Parathyroid adenoma (tissue), 2 donors: ENCODE results near the gene GHSR.

Source experiments
- H2AFZ ChIP-seq: fragments of 300-600 bp; sonication (generic); one replicate; pipeline ENCODE4 v1.7.0; 2017; ENCODE audit warnings: antibody characterized with exemption, mild to moderate bottlenecking
- H3K27ac ChIP-seq: fragments of 300-600 bp; sonication (generic); one replicate; pipeline ENCODE4 v1.7.0; 2017
- H3K27me3 ChIP-seq: fragments of 300-600 bp; sonication (generic); one replicate; pipeline ENCODE4 v1.7.0; 2017; ENCODE audit warnings: low read length; ENCODE audit not compliant: control insufficient read depth, insufficient read depth
- H3K36me3 ChIP-seq: fragments of 300-600 bp; sonication (generic); one replicate; pipeline ENCODE4 v1.7.0; 2017; ENCODE audit warnings: low read length; ENCODE audit not compliant: control insufficient read depth, insufficient read depth
- H3K4me1 ChIP-seq: fragments of 300-600 bp; sonication (generic); one replicate; pipeline ENCODE4 v1.7.0; 2017; ENCODE audit warnings: control low read depth
- H3K4me2 ChIP-seq: fragments of 300-600 bp; sonication (generic); one replicate; pipeline ENCODE4 v1.7.0; 2017; ENCODE audit warnings: low read length
- H3K4me3 ChIP-seq: fragments of 300-600 bp; sonication (generic); one replicate; pipeline ENCODE4 v1.7.0; 2017; ENCODE audit warnings: low read depth, low read length
- H3K79me2 ChIP-seq: fragments of 300-600 bp; sonication (generic); one replicate; pipeline ENCODE4 v1.7.0; 2017; ENCODE audit warnings: control low read depth
- H3K9ac ChIP-seq: fragments of 300-600 bp; sonication (generic); one replicate; pipeline ENCODE4 v1.7.0; 2017; ENCODE audit warnings: mild to moderate bottlenecking
- H3K9me3 ChIP-seq: fragments of 300-600 bp; sonication (generic); one replicate; pipeline ENCODE4 v1.7.0; 2017; ENCODE audit warnings: low read length; ENCODE audit not compliant: control insufficient read depth
- TF ChIP-seq, protein P1 (sequence below): fragments of 300-600 bp; sonication (generic); IDR thresholded peaks from one replicate; pipeline ENCODE4 v1.7.0; 2017; ENCODE audit warnings: antibody characterized with exemption, mild to moderate bottlenecking
- donor health status: primary hyperparathyroidism.

Gene GHSR

DNA sequence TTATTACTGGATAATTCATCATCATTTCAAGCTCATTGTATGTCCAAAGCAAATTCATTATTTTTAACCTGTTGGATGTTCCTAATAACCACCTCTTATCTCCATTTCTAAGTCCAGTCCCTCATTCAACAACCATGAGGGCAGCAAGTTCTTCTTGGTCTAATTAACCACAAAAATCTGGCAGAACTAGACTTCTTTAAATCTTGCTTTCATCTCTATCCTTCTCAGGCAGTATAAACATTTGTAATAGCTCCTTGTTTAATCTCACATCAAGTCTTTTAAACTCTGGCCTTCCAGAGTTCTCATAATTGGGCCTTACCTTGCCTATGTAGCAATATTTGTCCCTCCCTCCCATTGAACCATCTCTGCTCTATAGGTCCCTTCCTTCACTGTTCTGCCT, 17.0 kb upstream of the GHSR start:
- H2AFZ ChIP-seq = peak overlapping the region; percentile 48
- no peak overlapping the region for H3K4me3 ChIP-seq
- H3K79me2 ChIP-seq = no peaks in the 10 kb centered on the region
- H3K27ac ChIP-seq = no peak overlapping the region
- no peaks in the 10 kb centered on the region for H3K9me3 ChIP-seq
- H3K9ac ChIP-seq = no peak overlapping the region
- TF ChIP-seq, protein P1, sequence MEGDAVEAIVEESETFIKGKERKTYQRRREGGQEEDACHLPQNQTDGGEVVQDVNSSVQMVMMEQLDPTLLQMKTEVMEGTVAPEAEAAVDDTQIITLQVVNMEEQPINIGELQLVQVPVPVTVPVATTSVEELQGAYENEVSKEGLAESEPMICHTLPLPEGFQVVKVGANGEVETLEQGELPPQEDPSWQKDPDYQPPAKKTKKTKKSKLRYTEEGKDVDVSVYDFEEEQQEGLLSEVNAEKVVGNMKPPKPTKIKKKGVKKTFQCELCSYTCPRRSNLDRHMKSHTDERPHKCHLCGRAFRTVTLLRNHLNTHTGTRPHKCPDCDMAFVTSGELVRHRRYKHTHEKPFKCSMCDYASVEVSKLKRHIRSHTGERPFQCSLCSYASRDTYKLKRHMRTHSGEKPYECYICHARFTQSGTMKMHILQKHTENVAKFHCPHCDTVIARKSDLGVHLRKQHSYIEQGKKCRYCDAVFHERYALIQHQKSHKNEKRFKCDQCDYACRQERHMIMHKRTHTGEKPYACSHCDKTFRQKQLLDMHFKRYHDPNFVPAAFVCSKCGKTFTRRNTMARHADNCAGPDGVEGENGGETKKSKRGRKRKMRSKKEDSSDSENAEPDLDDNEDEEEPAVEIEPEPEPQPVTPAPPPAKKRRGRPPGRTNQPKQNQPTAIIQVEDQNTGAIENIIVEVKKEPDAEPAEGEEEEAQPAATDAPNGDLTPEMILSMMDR = no peak
- no peak overlapping the region for H3K4me2 ChIP-seq
- H3K36me3 ChIP-seq = no peaks in the 10 kb centered on the region
- H3K4me1 ChIP-seq = peaks cover 9% of the 10 kb centered on the region
- H3K27me3 ChIP-seq = no peaks in the 10 kb centered on the region

DNA sequence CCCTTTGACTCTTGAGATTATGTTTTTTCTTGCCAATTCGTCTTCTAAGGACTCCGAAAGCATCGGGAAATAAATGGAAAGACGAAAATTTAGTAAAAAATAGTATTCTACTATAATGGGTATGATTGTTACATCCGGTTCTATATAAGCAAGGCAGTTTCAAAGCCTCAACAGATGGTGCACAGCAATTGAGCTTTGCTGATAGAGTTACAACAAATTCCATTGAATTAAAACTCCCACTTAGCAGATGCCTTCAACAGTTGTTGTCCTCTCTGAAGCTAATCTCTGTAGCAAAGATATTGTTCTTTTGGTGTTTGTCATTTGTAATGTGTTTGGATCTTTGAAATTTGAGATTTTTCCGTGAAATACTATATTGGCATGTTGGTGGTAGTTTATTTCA, 16.1 kb upstream of the GHSR start:
- H2AFZ ChIP-seq = no peak overlapping the region
- no peak overlapping the region for H3K27ac ChIP-seq
- H3K4me2 ChIP-seq = no peak overlapping the region
- H3K4me3 ChIP-seq = no peak overlapping the region
- H3K4me1 ChIP-seq = peaks cover 9% of the 10 kb centered on the region
- no peaks in the 10 kb centered on the region for H3K9me3 ChIP-seq
- no peak overlapping the region for H3K9ac ChIP-seq
- TF ChIP-seq, protein P1 = no peak
- H3K36me3 ChIP-seq = no peaks in the 10 kb centered on the region
- H3K79me2 ChIP-seq = no peaks in the 10 kb centered on the region
- H3K27me3 ChIP-seq = no peaks in the 10 kb centered on the region

DNA sequence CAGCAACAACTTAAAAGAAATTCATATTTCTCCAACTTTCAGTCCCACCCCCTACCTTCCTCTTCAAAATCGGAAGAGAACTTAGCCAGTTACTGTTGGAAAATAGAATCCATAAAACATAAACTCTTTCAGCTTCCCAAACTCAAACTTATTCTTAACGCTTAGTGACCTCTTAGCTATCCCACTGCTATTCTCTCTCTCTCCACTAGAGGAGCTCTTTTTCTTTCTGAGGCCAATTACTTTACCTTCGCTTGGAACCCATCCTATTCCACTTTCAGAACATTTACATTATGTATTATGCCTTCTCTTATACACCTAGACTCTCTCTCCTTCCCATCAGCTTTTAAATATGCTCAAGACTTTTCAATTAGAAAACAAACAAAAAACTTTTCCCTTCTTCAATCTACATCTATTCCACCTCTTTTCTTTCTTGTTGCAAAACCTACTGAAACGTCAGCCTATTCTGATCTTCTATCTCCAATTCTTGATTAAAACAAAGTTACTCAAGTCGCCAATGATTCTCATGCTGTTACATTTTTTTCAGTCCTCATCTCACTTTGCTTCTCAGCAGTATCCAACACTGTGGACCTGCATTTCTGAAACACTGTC, 13.4 kb upstream of the GHSR start:
- no peak overlapping the region for H3K4me2 ChIP-seq
- peaks cover 6% of the 10 kb centered on the region for H3K4me1 ChIP-seq
- H3K9ac ChIP-seq = no peak overlapping the region
- no peaks in the 10 kb centered on the region for H3K79me2 ChIP-seq
- H3K36me3 ChIP-seq = no peaks in the 10 kb centered on the region
- peak overlapping the region; percentile 1 for H2AFZ ChIP-seq
- no peak overlapping the region for H3K4me3 ChIP-seq
- H3K27me3 ChIP-seq = no peaks in the 10 kb centered on the region
- no peaks in the 10 kb centered on the region for H3K9me3 ChIP-seq
- TF ChIP-seq, protein P1 = peak; percentile 93
- no peak overlapping the region for H3K27ac ChIP-seq

DNA sequence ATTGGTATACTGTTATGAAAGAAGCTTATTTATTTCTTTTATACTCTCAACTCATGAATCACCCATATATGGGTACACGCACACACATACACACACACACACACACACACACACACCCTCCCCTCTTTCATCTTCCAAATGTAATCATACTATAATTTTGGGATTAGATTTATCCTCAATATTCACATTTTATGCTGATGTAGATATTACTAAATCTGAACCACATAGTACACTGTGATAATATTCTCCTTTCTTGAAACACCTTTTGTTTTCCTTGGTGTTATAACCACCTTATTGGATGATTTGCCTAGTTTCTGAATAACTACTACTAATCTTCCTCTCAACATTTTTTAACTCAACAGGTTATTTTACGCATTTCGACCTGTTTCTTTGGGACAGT, 8.1 kb upstream of the GHSR start:
- Histone ChIP-seq H3K4me1 (peaks cover 3% of the 10 kb centered on the region), H3K36me3 (no peaks in the 10 kb centered on the region)
- TF ChIP-seq, protein P1 = no peak

DNA sequence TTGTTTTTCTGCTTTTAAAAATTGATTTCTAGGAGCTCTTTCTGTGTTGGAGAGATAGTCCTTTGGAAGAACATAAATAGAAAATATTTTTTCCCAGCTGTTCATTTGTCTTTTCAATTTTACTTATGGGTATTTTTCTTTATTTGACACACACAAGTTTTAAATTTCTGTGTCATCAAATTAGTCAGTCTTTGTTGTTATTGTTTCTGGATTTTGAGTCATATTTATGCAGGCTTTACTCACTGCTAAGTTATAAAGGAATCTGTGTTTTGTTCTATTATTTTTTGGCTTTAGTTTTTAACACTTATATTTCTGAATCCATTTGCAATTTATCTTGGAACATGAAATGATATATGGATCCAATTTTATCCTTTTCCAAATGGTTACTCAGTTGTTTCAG, 5.9 kb upstream of the GHSR start:
- H2AFZ ChIP-seq = no peak overlapping the region
- TF ChIP-seq, protein P1 = no peak
- H3K27ac ChIP-seq = no peak overlapping the region

More for the DNA sequence above, 8.1 kb upstream of the GHSR start:
- no peak overlapping the region for H3K9ac ChIP-seq
- no peak overlapping the region for H3K4me3 ChIP-seq
- H3K27ac ChIP-seq = no peak overlapping the region
- H3K79me2 ChIP-seq = no peaks in the 10 kb centered on the region
- H2AFZ ChIP-seq = no peak overlapping the region
- H3K27me3 ChIP-seq = no peaks in the 10 kb centered on the region
- H3K9me3 ChIP-seq = no peaks in the 10 kb centered on the region
- no peak overlapping the region for H3K4me2 ChIP-seq

More for the DNA sequence above, 5.9 kb upstream of the GHSR start:
- Histone ChIP-seq H3K36me3 (no peaks in the 10 kb centered on the region), H3K9ac (no peak overlapping the region), H3K4me3 (no peak overlapping the region), H3K4me1 (no peaks in the 10 kb centered on the region), H3K4me2 (no peak overlapping the region), H3K79me2 (no peaks in the 10 kb centered on the region), H3K9me3 (no peaks in the 10 kb centered on the region), H3K27me3 (peaks cover 4% of the 10 kb centered on the region)
